HG03175 (cell line): ENCODE measurements around the gene PROS1.
"Not testable (repeated sequence)": the region's sequence is repeated elsewhere in the genome, so short reads cannot be mapped to it uniquely, and the experiment has no call there.

Experiments
- ATAC-seq: cut with Tn5 transposase; IDR thresholded peaks from one replicate; pipeline ENCODE4 v1.9.1; 2021; ENCODE audit warnings: mild to moderate bottlenecking, moderate library complexity; ENCODE audit not compliant: unreplicated experiment

Gene PROS1

DNA sequence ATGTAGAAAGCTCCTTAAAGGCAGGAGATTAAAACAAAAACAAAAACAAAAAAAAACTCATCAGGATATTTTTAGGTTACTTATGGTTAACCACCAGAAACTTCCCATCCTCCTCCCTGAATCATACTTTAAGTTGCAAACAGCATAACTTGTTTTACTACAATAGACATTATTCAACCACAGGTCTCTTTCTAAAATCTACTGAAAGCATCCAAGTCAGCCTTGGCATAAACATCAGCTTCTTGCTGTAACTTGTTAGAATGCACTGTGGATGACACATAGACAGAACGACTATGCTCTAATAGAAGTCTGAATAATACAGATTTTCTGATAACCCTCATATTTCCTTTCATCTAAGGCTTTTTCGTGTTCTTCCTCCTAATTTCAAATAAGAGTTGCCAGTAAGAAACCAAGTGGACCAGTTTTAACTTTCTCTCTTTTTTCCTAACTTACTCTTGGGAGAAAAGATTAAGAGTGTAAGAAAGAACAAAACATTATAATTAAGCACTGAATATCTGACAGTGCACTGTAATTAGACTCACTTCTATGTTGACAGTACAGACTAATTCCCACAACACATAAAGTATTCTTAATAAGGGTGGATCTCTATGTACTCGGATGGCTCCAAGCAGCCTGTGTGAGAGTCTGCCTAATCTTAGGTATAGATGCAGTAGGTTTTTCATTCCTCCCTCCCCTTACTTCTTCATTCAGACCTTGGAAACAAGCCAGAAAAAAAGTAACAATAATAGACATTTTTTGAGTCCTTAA is 95.3 kb downstream of the PROS1 start:
- ATAC-seq, result not testable (repeated sequence)

DNA sequence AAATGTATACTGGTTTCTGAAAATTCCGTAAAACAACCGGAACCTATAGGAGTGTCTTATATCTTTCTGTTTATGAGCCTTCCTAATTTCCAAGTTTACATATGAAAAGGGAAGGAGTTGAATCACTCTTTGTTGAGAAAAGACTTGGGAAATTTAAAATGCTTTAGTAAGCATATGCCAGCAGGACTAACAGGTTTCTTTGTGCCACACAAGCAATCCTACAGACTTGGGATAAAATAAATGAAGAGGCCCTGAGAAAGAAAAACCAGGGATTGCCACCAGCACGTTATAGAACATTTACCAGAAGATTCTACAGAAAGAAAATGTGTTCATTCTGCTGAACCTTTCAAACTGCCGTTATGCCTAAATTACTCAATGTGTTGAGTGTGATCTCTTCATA is 96.3 kb downstream of the PROS1 start:
- not testable (repeated sequence) for ATAC-seq

DNA sequence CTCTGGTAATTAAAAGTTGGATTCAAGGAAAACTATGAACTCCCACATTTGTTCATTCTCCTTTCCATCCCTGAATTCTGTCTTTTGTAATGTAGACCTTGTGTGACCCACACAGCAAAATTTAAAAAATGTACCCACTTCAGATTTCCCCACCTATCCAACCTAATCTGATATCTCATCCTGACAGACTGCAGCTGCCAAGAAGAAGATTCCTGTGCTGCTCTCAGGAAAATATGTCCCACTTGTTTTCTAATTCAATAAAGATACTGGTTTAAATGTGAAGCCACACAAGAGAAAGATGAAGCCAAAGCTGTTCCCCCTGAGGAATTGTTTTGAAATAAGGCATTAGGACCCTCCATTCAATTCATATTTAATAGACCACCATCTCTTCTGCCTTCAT is 100.3 kb downstream of the PROS1 start:
- not testable (repeated sequence) for ATAC-seq

DNA sequence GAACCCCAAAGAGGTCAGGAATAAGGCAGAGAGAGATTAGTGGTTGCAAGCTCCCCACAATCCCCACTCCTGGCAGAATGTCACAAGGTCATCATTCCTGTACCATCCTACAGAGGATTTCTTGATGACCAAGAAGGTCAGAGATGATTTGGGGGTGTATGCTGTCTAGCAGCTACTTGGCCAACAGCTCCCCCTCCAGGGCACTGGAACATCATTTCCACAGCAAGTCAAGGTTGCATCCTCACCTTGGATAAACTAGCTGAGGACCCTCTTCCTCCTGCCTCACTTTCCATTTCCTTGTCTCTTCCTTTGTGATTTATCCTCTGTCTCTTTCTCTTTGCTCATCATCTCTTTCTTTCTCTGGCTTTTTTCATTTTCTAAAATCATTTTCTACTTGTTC is 106.3 kb downstream of the PROS1 start:
- ATAC-seq, result no peak

DNA sequence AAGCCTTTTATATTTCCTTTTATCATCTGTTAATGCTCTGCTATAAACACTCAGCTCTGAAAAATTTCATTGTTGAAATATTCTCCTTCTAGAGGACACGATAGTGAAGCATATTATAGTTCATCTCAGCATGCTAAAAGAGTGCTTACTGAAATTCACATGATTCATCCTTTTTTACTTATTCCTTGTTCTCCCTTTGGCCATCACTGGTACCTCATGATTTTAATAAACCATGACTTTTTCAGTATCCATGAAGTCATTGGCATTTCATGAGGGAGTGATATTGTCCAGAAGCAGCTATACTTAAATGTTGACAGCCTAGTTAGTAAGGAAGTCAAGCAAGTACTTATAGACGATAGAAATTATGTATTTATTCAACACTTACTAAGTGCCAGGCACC is 112.7 kb downstream of the PROS1 start:
- no peak for ATAC-seq

DNA sequence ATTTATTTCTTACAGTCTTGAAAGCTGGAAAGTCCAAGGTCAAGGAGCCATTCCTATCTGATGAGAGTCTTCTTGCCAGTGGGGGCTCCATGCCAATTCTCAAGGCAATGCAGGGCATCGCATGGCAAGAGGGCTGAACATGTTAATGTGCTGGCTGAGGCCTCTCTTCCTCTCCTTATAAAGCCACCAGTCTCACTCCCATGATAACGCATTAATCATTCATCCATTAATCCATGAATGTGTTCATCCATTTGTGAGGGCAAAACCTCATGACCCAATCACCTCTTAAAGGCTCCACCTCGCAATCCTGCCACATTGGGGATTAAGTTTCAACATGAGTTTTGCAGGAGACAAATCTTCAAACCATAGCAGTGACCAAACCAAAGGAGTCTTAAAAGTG is 118.3 kb downstream of the PROS1 start:
- no peak for ATAC-seq

DNA sequence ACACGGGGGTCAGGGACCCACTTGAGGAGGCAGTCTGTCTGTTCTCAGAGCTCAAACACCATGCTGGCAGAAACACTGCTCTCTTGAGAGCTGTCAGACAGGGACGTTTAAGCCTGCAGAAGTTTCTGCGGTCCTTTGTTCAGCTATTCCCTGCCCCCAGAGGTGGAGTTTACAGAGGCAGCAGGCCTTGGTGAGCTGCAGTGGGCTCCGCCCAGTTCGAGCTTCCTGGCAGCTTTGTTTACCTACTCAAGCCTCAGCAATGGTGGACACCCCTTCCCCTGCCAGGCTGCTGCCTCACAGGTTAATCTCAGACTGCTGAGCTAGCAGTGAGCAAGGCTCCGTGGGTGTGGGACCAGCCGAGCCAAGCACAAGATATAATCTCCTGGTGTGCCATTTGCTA is 121.5 kb downstream of the PROS1 start:
- not testable (repeated sequence) for ATAC-seq

DNA sequence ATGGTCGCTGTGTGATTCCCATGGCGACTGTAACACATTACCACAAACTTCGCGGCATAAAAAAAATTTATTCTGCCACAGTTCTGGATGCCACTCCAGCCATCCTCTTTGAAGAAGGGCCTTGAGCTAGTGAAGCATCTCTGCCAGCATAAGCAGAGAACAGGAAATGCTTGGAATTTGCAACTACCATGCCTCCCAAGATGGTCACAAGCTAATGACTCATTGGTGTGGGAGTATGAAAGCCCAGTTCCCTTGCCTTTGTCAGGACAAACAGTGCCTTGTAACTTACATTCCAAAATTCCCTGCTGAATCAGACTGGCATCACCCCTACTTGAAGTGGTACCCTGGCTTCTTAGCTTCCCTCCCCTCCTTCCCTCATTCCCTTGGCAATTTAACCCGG is 129.7 kb downstream of the PROS1 start:
- ATAC-seq, result no peak

DNA sequence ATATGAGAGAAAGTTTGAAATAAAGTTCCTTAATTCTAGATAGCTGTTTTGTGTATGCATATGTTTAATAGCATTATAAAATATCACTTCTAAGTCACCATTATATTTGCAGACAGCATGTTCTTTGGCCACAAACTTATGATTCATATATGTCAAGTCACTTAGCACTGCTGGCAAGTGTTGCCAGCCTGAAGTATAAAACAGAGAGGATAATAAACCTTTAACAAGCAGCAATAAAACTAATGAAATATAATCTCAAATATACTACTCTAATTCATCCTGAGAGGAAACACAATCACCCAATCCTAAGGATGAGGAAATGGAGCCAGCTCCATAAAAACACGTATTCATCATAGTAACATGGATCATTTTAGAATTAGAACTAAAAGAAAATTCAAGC is 134.5 kb downstream of the PROS1 start:
- not testable (repeated sequence) for ATAC-seq
